HG02884 (cell line): ENCODE measurements around the gene CACNA1S.

ENCODE experiments used
- ATAC-seq: cut with Tn5 transposase; IDR thresholded peaks from one replicate; pipeline ENCODE4 v1.9.1; 2021; ENCODE audit warnings: mild to moderate bottlenecking, moderate library complexity; ENCODE audit not compliant: unreplicated experiment

Gene CACNA1S

DNA sequence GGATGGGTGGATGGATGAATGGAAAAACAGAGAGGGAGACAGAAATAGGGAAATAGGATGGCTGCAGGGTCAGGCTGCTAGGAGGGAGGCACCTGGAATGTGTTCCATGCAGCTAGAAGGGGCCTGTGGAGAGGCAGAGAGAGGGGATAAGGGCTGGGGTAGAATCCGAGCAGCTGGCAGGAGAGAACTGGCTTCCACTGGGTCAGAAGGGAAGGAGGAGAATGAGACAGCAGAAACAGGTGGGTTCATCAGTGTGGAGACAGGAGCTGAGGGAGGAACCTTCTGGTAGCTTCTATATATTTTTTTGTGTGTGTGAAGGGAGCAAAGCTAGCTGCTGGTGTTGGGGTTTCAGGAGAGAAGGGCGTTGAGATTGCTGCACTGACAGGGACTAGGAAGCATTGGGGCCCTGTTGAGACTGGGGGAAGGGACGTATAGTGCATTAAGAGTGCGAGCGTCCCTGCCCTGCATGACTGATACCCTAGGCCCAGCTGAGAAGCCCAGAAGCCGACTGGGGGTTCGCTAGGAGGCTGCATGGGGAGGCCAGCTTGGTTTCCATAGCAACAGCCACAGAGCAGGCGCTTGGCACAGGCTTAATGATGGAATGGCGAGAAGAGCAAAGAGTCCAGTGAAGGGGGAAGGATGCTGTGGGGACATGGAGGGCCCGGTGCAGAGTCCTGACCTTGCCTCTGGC is 73.9 kb downstream of the CACNA1S start:
- ATAC-seq = no peak

DNA sequence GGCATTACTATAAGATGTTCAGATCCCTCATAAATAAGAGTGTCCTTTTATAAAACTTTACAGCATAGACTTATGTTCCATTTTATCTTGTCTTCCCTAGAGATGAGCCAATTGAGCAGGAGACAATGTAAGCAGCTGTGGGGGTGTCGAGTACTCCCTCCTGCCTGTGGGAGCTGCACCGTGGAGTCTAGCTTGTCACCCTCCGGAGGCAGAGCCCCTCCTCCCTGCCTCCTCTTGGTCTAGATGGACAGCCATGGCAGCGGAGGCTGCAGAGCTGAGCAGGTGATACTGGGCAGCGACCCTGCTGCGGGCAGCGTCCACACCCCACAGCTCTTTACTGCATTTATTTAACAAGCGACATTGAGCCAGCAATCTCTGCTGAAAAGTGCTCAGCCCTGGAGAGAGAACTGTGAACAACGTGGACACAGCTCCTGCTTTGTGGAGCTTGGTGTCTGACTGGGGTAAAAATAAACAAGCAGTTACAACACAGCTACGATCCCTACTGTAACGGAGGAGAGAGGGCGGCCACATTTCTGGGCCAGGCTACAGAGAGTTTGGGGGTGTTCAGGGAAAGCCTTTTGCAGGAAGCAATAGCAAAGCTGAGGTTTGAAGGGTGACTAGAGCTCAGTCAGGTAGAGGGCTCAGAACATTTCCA is 75.9 kb downstream of the CACNA1S start:
- no peak for ATAC-seq

DNA sequence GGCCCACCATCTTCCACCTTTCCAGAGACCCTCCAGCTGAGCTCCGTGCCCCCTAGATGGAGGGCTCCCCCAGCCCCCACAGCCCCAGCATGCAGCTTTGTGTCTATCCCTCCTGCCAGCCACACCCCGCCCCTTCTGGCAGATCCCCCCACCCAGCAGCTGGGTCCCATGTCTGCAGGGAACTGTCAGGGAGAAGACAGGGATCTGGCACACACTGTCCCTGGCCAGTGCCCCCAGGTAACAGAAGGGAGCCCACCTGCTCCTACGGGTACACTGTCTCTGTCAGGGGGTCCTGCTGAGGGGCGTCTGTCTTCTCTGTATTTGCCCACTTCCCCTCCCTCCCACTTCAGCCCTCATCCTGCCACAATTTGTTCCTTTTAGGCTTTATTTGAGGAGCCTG is 77.6 kb downstream of the CACNA1S start:
- no peak for ATAC-seq

DNA sequence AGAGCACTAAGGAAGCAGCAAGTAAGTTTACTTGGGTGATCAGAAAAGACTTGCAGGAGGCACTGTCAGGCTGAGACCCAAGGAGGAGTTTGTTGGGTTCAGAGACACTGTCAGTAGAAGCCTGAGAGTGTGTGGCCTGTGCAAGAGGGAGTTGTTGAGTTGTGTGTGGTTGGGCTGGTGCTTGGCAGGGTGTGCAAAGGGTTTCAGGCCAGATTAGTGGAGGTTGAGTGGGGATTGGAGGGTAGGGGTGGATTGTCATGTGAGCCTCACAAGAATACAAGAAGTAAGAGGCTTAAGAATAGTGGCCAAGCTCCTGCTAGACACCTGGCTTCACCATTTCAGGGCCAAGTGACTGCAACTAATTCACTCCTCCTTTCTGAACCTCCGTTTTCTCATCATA is 79.8 kb downstream of the CACNA1S start:
- no peak for ATAC-seq

DNA sequence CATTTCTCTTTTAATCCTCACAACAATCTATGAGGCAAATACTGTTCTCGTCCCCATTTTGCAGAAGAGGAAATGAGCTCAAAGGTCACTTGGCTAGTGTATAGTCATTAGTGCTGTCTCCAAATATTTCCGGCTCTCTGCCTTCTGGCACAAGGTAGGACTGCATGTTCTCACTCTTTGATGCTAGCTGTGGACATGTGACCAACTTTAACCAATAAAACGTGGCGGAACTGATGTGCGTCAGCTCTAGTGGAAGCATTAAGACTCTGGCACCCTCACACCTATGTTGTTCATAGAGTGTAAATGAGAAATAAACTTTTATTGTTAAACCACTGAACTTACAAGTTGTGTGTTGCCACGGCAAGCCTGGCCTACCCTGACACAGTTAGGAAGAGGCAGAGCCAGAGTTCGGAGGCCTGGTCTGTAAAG is 83.8 kb downstream of the CACNA1S start:
- no peak for ATAC-seq

DNA sequence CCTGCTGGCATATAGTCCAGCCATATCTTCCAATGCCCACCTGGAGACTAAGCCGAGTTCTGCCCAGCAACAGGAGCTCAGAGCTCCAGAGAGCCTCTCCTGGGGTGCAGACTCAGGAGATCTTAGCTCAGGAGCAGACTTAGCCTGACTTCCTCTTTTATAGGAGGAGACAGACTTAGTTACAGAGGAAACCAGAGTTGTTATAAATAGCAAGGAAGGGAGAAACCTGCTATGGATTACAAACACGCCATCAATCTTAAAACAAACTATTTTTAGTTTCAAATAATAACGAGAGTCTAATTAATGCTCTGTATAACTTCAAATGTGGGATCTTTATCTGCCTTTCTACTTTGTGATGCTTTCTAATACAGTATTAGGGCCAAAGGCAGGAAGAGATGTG is 85.4 kb downstream of the CACNA1S start:
- ATAC-seq = no peak

DNA sequence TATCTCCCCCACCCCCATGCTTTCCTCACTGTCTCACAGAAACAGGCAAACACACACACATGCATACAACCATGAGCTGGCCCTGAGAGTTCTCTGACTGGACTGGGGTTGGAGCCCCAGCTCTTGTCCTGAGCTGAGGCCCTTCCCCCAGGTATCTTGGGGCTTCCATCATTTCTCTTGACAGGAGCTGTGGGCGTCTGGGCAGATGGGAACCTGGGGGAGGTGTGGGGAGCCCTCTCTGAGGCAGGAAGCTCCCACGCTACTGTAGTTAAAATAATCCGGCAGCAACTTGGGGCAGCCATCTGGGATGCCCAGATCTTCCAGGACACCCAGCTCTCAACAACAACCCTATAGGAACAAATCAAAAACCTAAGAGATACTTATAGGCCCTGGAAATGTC is 86.0 kb downstream of the CACNA1S start:
- no peak for ATAC-seq

DNA sequence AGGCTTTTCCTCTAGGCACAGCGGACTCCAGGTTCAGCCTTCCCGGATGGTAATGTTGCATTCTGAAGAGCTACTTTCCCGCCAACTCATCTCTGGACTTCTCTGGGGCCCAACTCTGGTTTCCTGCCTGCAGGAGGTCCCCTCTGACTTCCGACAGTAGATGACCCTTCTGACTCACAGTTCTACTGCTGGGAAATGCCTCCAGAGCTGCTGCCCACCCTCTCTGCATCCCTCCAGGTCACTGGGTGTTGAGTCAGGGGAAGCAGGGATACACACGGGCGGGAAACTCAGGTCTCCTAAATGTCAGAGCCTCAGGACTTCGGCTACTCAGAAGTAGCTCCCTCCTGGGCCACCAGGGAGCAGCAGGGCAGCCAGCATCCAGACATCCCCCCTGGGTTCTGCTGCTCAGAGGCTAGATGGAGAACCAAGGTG is 86.6 kb downstream of the CACNA1S start:
- no peak for ATAC-seq

DNA sequence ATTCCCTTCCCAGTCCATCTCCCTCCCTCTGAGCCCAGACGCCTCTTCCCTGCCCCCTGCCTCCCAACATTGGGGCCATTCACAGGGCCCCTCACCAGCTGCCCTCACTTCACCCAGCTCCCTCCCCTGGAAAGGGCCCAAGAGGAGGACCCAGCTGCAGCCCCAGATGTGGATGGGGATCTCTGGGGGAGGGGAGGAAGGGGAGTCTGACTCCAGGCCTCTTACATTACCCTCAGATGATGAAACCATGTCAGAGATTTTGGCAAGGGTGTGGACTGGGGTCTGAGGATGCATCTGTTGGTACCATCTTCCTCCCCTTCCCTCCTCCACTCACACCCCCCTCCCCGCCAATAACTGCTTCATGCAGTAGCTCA is 87.6 kb downstream of the CACNA1S start:
- ATAC-seq = no peak

DNA sequence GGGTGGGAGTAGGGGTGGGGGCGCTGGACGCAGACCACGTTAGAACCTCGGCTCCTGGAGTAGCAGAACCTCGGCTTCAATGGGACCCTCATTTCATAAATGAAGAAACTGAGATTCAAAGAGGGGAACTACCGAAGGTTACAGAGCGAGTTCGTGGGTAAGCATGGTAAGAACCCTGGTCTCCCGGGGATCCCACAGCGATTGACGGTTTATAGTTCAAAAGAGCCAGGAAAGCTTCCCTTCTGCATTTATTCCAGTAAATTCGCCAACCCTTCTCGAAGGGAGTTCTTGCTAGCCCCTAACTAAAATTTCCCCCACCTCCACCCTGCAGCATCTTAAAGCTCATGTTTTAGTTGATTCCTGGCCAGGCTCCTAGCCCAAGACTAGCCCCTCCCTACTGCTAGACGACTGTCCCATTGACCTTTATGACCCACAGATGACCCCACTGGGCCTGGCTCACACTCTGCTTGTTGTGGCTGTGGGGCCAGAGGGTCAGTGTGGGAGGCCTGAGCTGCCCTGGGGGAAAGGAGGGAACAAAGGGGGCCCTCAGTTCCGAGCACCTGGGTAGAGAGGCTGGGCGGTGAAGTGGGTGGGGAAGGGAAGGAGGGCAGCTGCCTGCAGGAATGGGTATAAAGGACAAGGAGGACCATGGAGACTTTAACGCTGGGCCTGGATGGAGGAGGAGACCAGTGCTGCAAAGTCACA is 88.2 kb downstream of the CACNA1S start:
- ATAC-seq = no peak

DNA sequence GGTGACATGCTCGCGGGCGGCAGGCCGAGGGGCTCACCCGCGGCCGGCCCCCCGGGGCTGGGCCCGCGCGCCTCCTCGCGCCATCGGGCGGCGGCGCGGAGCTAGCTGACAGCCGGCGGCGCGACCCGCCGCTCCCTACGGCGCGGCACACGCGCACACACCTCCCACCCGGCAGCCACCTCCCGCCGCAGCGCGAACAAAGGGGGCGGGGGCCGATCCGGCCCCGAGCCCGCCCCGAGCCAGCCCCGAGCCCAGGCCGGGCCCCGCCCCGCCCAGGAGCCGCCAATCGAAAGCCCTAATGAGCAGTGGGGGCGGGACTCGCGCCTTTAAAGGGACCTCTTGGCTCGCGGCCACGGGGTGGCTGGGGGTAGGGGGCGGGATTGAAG is 88.7 kb downstream of the CACNA1S start, which contains the start of gene KIF21B:
Gene KIF21B (minus strand): TSS at position 198 of the 386 bp plus-strand sequence. CDS start 331 bp downstream, outside the sequence.
- ATAC-seq = peak; percentile 47

DNA sequence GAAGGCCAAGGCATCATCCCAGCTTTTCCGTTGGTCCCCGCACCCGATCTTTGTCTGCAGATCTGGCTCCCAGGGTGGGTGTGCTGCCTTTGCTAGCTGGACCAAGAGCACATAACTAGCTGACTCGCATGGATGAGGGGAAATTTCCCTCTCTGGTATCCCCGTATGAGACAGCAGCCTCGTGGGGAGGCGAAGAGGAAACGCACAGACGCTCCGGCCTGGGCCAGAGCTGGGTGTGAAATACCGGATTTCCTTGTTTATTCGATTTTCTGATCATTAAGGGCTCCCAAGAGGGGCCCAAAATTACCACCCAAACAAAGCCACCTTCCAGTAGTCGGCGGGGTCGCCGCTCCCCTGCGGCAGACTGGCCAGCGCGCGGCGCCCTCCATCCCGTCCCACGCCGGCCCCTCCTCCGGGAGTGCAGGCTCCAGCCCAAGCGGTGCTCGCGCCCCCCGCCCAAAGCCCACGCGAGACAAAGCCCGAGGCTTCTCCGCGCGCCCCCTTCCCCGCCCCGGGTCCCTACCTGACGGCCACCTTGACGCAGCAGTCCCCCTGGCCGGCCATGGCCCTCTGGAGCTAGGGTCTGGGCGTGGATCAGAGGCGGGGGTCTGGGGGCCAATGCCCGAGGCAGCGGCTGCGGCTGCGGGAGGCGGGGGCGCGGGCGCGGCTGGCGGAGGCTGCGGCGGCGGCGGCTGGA is 89.3 kb downstream of the CACNA1S start:
- ATAC-seq = no peak

DNA sequence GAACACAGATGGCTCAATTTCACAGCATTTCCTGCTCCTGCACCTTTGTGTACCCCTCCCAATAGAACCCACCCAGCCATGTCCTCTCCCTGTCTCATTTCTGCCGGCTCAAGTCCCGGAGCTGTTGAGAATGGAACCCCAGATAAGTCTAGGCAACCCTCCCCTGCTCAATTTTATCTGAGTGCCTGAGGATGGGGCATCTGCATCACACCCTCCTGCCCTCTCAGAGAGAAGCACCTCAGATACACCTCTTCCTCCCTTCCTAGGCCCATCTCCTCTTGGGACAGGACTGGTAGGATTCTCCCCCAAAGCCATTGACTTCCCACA is 89.8 kb downstream of the CACNA1S start:
- no peak for ATAC-seq

DNA sequence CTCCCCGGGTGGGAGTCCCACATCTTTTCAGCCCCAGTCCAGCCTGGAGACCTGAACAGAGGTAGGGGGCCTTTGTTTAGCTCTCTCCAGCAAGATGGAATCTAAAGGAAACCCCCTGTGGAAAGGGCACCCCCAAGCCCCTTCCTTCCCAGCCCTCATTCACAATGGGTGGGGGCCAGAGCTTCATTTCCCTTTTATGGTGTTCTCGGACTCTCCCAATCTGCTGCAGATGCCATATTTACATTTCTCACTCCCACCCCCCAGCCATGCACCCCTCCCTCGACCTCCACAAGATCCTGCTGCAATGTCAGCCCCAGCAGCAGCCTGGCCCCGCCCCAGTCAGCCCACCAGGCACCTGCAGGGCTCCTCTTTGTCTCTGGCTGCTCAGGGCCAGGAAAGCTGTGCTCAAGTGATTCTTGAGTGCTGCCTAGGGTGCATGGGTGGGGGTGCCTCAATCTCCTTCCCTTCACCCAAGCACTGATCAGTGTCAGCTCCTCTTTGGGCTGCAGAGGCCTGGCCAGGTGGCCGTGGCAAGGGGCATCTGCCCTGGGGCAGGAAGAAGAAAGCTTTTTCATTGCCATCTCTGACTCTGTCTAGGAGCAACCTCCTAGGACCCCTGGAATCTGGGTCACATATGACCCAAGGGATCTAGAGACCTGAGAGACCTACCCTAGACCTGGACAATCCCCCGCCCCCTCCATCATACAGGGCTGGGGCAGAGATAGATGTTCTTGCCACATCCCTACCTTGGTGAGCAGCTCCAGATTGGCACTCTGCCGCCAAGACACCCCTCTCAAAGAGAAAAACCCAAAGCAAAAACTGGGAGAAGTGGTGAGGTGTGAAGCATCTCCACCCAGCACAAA is 90.4 kb downstream of the CACNA1S start:
- no peak for ATAC-seq

DNA sequence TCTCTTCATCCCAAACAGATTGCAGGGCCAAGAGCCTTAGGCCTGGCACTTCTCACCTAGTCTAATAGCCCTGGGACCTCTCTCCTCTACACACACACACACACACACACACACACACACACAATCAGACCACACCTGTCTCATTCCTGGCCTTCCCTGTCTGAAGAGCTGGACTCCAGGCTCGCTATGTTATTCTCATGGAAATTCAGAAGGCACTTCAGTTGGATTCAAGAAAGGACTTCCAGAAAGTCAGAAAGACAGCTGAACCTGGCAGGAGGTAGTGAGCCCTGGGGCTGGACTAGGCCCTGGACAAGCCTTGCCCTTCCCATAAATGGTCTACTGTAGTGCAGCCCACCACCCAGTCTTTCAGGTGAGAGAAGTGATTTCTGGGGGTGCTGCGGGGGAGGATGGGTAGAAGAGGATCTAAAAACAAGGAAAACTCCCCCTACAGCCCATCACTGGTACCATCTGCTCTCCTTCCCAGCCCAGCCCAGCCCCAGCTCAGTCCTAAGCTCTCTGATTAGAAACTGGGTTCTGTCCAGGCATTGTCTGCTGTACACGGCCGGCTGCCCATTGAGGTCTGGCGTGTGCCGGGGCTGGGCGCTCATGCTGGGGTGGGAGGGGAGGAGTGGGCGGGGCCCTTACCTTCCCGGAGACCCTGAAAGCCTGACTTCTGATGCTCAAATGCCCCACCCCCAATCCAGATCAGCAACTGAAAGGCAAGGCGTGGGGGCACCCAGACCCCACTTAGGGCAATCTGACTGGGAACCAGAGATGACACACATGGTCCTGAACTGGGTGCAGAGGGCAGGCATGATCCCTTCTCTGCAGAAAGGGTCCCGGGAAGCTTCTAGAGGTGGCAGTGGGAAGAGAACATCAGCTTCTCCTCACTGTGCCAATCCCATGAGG is 91.3 kb downstream of the CACNA1S start:
- ATAC-seq = no peak

DNA sequence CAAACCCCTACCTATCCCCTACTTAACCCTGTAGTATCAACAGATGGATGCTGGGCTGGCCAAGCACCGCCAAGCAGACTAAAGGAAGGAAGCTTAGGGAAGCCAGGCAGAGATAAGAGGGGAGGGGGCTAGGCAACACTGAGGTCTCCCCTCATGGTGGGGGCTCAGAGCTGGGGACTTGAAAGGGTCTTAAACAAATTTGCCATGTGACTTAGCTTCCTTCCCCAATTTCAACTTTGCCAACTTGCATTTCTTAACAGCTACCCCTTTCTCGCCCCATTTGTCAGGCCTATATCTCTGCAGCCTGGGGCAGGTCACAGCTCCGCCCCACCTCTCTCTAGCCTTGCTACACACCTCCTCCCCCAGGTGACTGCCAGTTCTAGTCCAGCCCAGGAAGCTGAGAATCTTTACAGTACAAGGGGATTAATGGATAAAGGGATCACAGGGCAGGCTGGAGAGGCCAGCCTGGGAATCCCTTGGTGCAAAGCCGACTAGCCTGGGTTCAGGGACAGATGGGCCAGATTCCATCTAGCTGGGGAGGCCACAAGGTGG is 92.1 kb downstream of the CACNA1S start:
- ATAC-seq = no peak

DNA sequence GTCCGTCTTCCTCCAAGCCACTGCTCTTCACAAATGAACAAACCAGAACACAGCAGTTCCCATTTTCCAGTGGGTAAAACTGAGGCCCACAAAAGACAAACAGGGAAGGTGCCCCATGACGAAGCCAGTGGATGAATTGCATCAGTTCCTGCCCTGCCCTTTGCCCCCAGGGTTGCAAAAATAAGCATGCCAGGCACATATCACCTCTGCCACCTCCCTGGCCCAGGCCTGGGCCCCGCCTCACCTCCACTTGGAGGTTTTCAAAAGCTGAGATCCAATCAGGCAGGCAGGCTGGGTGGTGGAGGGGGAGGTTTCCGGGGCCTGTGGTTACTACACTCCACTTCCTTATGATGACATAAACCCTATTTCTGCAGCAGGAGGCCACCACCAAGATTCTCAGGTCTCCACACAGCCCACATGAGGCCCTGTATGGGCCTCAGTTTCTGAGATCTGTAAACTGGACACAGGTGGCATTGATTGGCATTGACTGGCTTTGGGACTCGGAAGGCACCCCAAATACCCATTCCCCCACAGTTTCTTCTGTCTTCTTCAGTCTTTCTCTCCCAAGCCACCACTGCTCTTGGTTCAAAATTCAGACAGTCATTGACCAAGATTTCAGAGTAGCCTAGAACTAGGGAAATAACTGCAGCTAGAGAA is 92.8 kb downstream of the CACNA1S start:
- peak; percentile 65 for ATAC-seq

DNA sequence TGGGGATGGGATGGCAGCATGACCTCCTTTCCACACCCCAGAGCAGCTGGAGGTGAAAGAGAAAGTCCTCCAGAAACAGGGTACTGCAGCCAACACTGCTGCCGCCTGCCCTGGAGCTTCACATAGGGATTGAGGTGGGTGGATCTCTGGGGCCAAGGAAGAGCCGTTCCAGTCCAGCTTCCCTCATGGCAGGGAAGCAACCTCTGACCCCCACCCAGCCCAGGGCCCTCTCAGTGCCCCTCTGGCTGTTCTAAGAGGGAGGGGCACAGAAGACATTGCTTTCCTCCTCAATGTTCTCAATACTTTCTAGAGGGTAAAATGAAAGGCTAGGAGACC is 94.4 kb downstream of the CACNA1S start:
- no peak for ATAC-seq
